Thymus (tissue), 11 donors: ENCODE data around the gene POLDIP3. TPM values are rescaled to one million over a fixed set of nuclear protein-coding genes. Genes with fewer than 3 reads are reported as not detected.
"Not testable (repeated sequence)": the region's sequence is repeated elsewhere in the genome, so short reads cannot be mapped to it uniquely, and the experiment has no call there.

Experiments used
- DNase-seq, 9 donors: peaks; one replicate each; pipeline ENCODE4 v3.0.0-alpha.2; 2013; ENCODE audit warnings: low spot score in 9 of 9, low read depth in 6 of 9, missing footprints in 1 of 9
- H3K27ac ChIP-seq, 2 donors: one replicate each; pipeline ENCODE4 v1.5.1; 2013; ENCODE audit warnings: control low read depth in 1 of 2, low read depth in 1 of 2, low read length in 1 of 2, mild to moderate bottlenecking in 1 of 2, moderate library complexity in 1 of 2
- H3K27me3 ChIP-seq, 2 donors: one replicate each; pipeline ENCODE4 v1.5.1; 2013; ENCODE audit warnings: low read length in 1 of 2; ENCODE audit not compliant: control insufficient read depth in 2 of 2, insufficient read depth in 1 of 2
- H3K36me3 ChIP-seq, 2 donors: one replicate each; pipeline ENCODE4 v1.5.1; 2013; ENCODE audit warnings: low read length in 1 of 2, mild to moderate bottlenecking in 1 of 2, moderate library complexity in 1 of 2; ENCODE audit not compliant: control insufficient read depth in 2 of 2, insufficient read depth in 2 of 2
- H3K4me1 ChIP-seq, 2 donors: one replicate each; pipeline ENCODE4 v1.5.1; 2013; ENCODE audit warnings: low read length in 2 of 2; ENCODE audit not compliant: control insufficient read depth in 2 of 2, insufficient read depth in 2 of 2
- H3K4me3 ChIP-seq, 2 donors: one replicate each; pipeline ENCODE4 v1.5.1; 2013; ENCODE audit warnings: low read length in 2 of 2, control low read depth in 1 of 2, mild to moderate bottlenecking in 1 of 2
- H3K9me3 ChIP-seq, 2 donors: one replicate each; pipeline ENCODE4 v1.5.1; 2013; ENCODE audit warnings: low read length in 1 of 2, mild to moderate bottlenecking in 1 of 2; ENCODE audit not compliant: control insufficient read depth in 2 of 2, insufficient read depth in 1 of 2
- WGBS: extraction: QIAGEN DNeasy Blood & Tissue Kit; methylation state at CpG from one replicate; pipeline ENCODE4 v1.1.7; 2013; 5-methylcytosine and 5-hydroxymethylcytosine counted together
- polyA plus RNA-seq: library from polyadenylated mRNA; stranded (reverse); fragments of 200-250 nt; gene quantifications from one replicate; pipeline ENCODE4 v1.2.3, GENCODE V29; 2013
- total RNA-seq: library from RNA; stranded (reverse); fragments of 120-200 nt; gene quantifications from one replicate; pipeline ENCODE4 v1.2.4, GENCODE V29; 2013
- donor health status: healthy.

The POLDIP3 gene
- total and polyA plus RNA-seq, 2 donors = 29.8 to 40.4 TPM

DNA sequence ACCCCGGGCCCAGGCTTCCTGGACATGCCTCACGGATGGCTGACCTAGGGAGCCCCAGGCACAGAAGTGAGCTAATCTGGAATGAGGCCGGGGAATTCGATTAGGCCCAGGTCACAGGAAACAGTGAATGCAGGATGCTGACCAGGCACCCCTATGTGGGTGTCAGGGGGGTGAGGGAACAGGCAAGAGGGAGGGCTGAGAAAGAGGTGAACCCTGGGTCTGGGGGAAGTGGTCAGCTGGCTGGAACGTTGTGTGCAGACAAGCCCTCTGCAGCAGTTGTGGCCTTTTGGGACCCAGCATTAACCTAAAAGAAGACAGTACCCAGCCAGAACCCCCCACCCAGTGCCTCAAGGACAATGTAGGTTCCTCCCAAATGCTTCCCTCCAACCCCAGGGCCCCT, 52.8 kb downstream of the POLDIP3 start:
- no peak overlapping the region for H3K27ac ChIP-seq
- H3K4me3 ChIP-seq = no peak overlapping the region
- peaks cover 0 to 12% of the 10 kb centered on the region in 2 donors for H3K4me1 ChIP-seq
- H3K27me3 ChIP-seq = no peaks in the 10 kb centered on the region
- peaks cover 0 to 11% of the 10 kb centered on the region in 2 donors for H3K36me3 ChIP-seq
- 73% methylated on average over 5 of the region's 5 CpGs for WGBS
- DNase-seq = no peak
- peaks cover 0 to 3% of the 10 kb centered on the region in 2 donors for H3K9me3 ChIP-seq

DNA sequence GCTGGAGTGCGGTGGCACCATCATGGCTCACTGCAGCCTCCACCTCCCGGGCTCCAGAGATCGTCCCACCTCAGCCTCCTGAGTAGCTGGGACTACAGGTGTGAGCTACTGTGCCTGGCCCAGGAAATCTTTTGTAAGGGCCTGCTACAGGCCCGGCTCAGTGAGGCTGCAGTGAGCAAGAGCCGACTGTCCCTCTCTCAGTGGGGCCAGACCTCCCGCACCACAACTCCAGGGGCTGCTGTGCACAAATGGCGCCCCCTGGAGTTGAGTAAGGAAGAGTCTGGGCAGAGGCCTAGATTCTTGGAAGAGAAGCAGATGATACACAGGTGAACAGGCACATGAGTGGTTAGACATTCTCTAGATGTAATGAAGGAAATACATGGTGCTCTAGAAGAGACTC, 53.9 kb downstream of the POLDIP3 start:
- Histone ChIP-seq H3K4me3 (no peak overlapping the region), H3K9me3 (no peaks in the 10 kb centered on the region), H3K27ac (no peak overlapping the region), H3K36me3 (peaks cover 0 to 8% of the 10 kb centered on the region in 2 donors), H3K27me3 (no peaks in the 10 kb centered on the region), H3K4me1 (peaks cover 0 to 12% of the 10 kb centered on the region in 2 donors)
- WGBS = 94% methylated on average over 7 of the region's 7 CpGs
- no peak for DNase-seq

DNA sequence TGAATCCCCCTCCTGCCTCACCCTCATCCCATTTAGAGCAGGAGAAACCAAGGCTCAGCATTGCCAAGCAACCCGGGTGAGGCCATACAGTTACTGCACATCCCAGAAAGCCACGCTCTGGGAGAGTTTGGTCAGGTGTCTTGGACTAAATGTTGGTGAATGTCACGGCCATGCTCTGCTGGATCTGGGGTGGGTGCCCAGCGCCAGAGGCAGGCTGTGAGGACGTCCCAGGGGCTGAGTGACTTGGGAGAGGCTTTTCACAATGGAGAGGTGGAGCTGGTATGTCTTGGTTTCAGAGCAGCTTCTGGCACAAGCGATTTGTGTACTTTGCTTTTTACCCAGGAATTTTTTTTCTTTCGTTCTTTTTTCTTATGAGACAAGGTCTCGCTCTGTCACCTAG, 54.3 kb downstream of the POLDIP3 start:
- H3K9me3 ChIP-seq = no peaks in the 10 kb centered on the region
- H3K4me3 ChIP-seq = no peak overlapping the region
- DNase-seq = no peak
- 94% methylated on average over 8 of the region's 8 CpGs for WGBS
- H3K4me1 ChIP-seq = peaks cover 0 to 12% of the 10 kb centered on the region in 2 donors
- H3K27ac ChIP-seq = no peak overlapping the region
- no peaks in the 10 kb centered on the region for H3K27me3 ChIP-seq
- peaks cover 0 to 8% of the 10 kb centered on the region in 2 donors for H3K36me3 ChIP-seq

DNA sequence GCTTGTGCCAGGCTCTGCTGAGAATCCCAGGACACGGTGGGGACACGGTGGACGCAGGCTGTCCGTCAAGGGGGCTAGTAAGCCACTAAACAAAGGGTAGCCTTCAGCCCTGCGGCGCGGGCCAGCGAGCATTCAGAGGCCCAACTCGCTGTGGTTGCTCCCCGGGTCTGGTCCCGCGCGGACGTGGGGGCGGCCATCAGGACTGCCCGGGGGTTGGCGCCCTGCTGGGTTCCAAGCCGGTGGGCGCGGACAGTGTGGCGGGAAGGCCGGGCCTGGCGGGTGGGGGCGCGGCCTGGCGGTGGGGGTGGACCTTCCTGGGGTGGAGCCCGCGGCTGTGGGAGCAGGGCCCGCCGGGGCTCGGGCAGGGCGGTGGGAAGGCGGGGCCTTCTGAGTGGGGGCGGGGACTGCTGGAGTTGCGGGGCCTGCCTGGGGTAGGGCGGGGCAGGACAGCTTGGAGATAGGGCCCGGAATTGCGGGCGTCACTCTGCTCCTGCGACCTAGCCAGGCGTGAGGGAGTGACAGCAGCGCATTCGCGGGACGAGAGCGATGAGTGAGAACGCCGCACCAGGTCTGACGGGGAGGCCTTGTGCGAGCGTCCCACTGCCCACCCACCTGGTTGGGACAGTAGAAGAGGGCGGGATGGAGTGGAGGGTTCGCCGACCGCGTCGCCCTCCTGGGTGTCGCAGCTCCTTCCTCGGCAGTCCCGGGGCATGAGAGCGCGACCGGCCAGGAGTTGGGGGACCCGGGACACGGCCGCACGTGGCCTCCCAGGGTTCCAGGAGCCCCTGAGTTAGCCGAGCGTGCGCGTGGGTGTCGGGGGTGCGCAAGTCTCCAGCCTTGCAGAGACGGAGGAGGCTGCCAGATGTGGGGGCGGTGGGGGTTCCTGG, 61.0 kb downstream of the POLDIP3 start, which contains the start of gene SERHL2:
SERHL2 (plus strand) TSS at position 482 of the 887 bp plus-strand sequence; CDS start at position 547, 65 bp downstream.
- H3K4me1 ChIP-seq = peaks cover 4 to 10% of the 10 kb centered on the region in 2 donors
- no peaks in the 10 kb centered on the region for H3K36me3 ChIP-seq
- WGBS = 4% methylated on average over 75 of the region's 75 CpGs
- peak within 1 kb of the TSS in 1 of 2 donors; percentile 1 for H3K27ac ChIP-seq
- H3K27me3 ChIP-seq = peaks cover 0 to 12% of the 10 kb centered on the region in 2 donors
- DNase-seq = peak; percentile 13 to 88 (median 48)
- H3K9me3 ChIP-seq = peaks cover 0 to 5% of the 10 kb centered on the region in 2 donors
- peak within 1 kb of the TSS; percentile 42 to 48 for H3K4me3 ChIP-seq

DNA sequence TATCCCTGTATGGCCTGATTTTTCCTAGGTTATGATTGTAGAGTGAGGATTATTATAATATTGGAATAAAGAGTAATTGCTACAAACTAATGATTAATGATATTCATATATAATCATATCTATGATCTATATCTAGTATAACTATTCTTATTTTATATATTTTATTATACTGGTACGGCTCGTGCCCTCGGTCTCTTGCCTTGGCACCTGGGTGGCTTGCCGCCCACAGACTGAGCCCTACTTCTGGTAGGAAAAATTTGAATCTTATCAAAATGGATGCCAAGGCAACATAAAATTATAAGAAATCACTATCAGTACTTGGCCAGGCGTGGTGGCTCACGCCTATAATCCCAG, 62.4 kb downstream of the POLDIP3 start:
- not testable (repeated sequence) for H3K27ac ChIP-seq, H3K36me3 ChIP-seq, DNase-seq, H3K4me3 ChIP-seq, H3K9me3 ChIP-seq
- WGBS = 95% methylated on average over 6 of the region's 6 CpGs
- Histone ChIP-seq H3K27me3 (peaks cover 0 to 12% of the 10 kb centered on the region in 2 donors), H3K4me1 (peaks cover 4 to 10% of the 10 kb centered on the region in 2 donors)

DNA sequence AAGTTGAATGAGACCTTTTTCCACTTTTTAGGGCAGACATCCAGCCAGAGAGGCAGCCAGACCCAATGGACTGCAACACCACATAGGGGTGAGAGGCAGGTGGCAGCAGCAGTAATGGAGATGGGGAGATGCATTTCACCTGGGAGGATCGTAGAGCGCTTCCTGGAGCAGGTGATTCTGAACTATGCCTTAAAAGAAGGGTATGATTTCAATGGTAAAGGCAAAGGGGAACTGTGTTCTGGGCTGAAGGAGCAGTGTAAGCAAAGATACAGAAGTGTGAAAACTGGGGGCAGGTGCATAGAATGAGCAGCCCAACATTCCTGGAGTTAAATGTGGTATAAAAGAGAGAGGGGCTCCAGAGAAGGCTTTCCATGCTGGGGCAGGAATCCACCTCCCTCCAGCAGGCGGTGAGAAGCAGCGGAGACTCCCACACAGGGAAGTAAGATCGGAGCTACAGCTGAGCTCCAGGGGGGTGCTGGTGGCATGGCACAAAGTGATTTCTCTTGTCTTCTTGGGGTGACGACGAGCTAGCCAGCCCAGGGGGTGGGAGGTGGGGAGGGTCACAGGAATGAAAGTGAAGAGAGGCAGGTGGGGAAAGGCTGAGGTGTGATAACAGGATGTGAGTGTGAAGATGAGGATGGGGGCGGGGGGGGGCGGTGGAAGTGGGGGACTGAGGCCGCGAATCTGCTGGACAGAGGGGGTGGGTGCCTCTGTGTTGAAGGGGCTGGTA, 65.2 kb downstream of the POLDIP3 start:
- Histone ChIP-seq H3K27me3 (peaks cover 0 to 12% of the 10 kb centered on the region in 2 donors), H3K4me1 (peaks cover 4 to 10% of the 10 kb centered on the region in 2 donors), H3K4me3 (no peak overlapping the region), H3K36me3 (no peaks in the 10 kb centered on the region), H3K9me3 (peaks cover 0 to 5% of the 10 kb centered on the region in 2 donors), H3K27ac (no peak overlapping the region)
- WGBS = 92% methylated on average over 11 of the region's 11 CpGs
- DNase-seq = no peak

DNA sequence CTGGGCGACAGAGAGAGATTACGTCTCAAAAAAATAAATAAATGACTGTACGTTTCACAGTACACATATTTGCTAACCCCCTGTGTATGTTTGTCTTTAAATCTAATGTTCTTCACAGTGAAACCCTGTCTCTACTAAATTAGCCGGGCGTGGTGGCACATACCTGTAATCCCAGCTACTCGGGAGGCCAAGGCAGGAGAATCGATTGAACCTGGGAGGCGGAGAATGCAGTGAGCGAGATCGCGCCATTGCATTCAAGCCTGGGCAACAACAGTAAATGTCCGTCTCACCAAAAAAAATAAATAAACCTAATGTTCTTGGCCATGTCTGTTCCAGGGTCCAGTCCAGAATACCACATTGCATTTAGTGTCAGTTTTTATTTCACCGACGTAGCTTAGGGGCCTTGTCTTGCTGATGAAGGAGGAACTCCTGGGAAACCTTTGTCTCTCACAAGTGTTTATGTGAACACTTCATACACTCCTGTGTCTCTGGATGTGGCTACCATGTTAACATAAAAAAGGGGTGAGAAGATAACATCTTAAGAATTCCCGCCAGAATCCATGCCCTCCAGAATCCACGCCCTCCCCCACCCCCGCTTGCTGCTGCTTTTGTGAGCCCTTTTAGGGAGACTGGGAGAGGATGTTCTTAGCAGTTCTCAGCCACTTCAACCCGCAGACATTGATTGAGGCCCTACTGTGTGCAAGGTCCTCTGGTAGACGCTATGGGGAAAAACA, 65.9 kb downstream of the POLDIP3 start:
- Histone ChIP-seq H3K27me3 (peaks cover 0 to 6% of the 10 kb centered on the region in 2 donors), H3K4me3 (no peak overlapping the region), H3K36me3 (no peaks in the 10 kb centered on the region), H3K9me3 (peaks cover 0 to 5% of the 10 kb centered on the region in 2 donors), H3K27ac (no peak overlapping the region), H3K4me1 (peaks cover 0 to 4% of the 10 kb centered on the region in 2 donors)
- no peak for DNase-seq
- WGBS = 95% methylated on average over 19 of the region's 19 CpGs

DNA sequence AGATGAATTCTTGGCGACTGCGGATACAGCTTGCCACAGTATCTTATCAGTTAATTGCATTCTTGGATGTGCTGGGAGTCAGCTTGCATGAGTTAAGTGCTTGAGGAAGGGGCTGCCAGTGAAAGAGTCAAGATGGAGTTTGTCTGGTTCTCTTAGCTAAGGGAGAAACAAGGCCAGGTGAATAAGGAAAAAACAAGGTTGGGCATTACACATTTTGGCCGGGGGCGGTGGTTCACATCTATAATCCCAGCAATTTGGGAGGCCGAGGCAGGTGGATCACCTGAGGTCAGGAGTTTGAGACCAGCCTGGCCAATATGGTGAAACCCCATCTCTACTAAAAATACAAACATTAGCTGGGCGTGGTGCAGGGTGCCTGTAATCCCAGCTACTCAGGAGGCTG, 66.6 kb downstream of the POLDIP3 start:
- not testable (repeated sequence) for H3K27ac ChIP-seq, DNase-seq, H3K4me1 ChIP-seq, H3K4me3 ChIP-seq, H3K9me3 ChIP-seq, H3K36me3 ChIP-seq, H3K27me3 ChIP-seq
- WGBS = 86% methylated on average over 6 of the region's 6 CpGs
